NB4 (cell line): ENCODE measurements around the gene TNFRSF8.

Experiments used
- CTCF ChIP-seq: IDR thresholded peaks from one replicate; pipeline ENCODE4 v1.5.1; 2012; ENCODE audit warnings: low read depth, low read length
- MYC ChIP-seq: IDR thresholded peaks from 2 replicates; pipeline ENCODE4 v1.6.1; 2011; ENCODE audit warnings: low read depth, low read length
- POLR2A ChIP-seq: IDR thresholded peaks from 2 replicates; pipeline ENCODE4 v1.6.1; 2011; ENCODE audit warnings: mild to moderate bottlenecking; ENCODE audit not compliant: insufficient read length; ENCODE audit errors: extremely low read depth
- TF ChIP-seq, protein P1 (sequence below): IDR thresholded peaks from 2 replicates; pipeline ENCODE4 v1.6.1; 2011; ENCODE audit warnings: low read depth, low read length

DNA sequence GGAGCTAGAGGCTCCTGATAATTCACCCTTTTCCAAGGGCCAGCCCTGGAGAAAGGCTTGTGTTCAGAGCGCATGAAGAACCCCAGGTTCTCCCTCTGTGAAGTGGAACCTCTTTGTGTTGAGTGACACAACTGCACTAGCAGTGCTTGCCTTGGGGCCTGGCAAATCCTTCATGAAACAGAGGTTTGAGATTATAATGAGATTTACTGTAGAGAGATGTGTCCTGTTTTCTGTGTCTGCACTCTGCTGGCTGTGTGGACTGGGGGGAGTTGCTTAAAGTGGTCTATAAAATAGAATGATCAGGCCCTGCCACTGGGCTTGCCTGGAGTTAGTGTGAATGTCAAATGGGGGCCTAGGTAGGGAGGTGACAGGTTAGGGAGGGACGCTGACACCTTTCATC lies 92.2 kb downstream of the TNFRSF8 start:
- TF ChIP-seq CTCF (no peak), POLR2A (no peak), MYC (no peak)
- TF ChIP-seq, protein P1, sequence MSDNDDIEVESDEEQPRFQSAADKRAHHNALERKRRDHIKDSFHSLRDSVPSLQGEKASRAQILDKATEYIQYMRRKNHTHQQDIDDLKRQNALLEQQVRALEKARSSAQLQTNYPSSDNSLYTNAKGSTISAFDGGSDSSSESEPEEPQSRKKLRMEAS = no peak
